Measurements from ENCODE around the gene MISP3. TPM values are rescaled to one million over a fixed set of nuclear protein-coding genes. Genes with fewer than 3 reads are reported as not detected.

The MISP3 gene
- 0.34 and 0.63 TPM in 2 replicates for total RNA-seq

GRCh38 chr19:14072535-14073260 lies at the start of gene MISP3:
MISP3 (plus strand) TSS chr19:14072786; CDS start chr19:14073310, 524 bp downstream.

GRCh38 chr19:14027856-14028450 lies 44.6 kb upstream of the MISP3 start, which contains the start of gene RLN3:
RLN3 (plus strand) TSS chr19:14028148; CDS start chr19:14028205, 57 bp downstream.

GRCh38 chr19:14031719-14032480 lies 40.7 kb upstream of the MISP3 start, which contains the start of gene IL27RA:
IL27RA (plus strand) TSS chr19:14031762; CDS start chr19:14031873, 111 bp downstream.

GRCh38 chr19:14061751-14062557 lies 10.6 kb upstream of the MISP3 start, which contains the start of gene PALM3:
PALM3 (minus strand) TSS chr19:14062076; CDS start chr19:14061980, 96 bp downstream.

GRCh38 chr19:14085309-14085995 lies 12.9 kb downstream of the MISP3 start, which contains the start of gene C19orf67:
C19orf67 (minus strand) TSS chr19:14085783; CDS start chr19:14085627, 156 bp downstream.

GRCh38 chr19:14090509-14091080 lies 18.0 kb downstream of the MISP3 start, which contains the start of gene SAMD1:
SAMD1 (minus strand) TSS chr19:14090751.

GRCh38 chr19:14117668-14118164 lies 45.1 kb downstream of the MISP3 start, which contains the start of gene PRKACA:
PRKACA (minus strand) TSS chr19:14117762; CDS start chr19:14117547, 215 bp downstream.

Other genes with a start within 250 kb of the MISP3 start
- gene NANOS3, start 195.7 kb upstream of the MISP3 start, total RNA-seq: 0.43 TPM in 1 of 2 replicates, not detected in the other
- 0.32 TPM in 1 of 2 replicates, not detected in the other for gene BRME1, start 166.7 kb upstream of the MISP3 start, total RNA-seq
- 4.7 and 6.6 TPM in 2 replicates for gene CC2D1A, start 166.6 kb upstream of the MISP3 start, total RNA-seq
- 1.0 and 1.3 TPM in 2 replicates for gene PODNL1, start 134.4 kb upstream of the MISP3 start, total RNA-seq
- 4.6 and 7.6 TPM in 2 replicates for gene DCAF15, start 120.3 kb upstream of the MISP3 start, total RNA-seq
- 1.6 and 2.6 TPM in 2 replicates for gene RFX1, start 66.5 kb upstream of the MISP3 start, total RNA-seq
- not detected in 2 replicates for gene RLN3, start 44.6 kb upstream of the MISP3 start, total RNA-seq
- 0.26 and 1.6 TPM in 2 replicates for gene IL27RA, start 41.0 kb upstream of the MISP3 start, total RNA-seq
- gene PALM3, start 10.7 kb upstream of the MISP3 start, total RNA-seq: 0.16 and 0.17 TPM in 2 replicates
- not detected in 2 replicates for gene C19orf67, start 13.0 kb downstream of the MISP3 start, total RNA-seq
- 12.4 and 13.9 TPM in 2 replicates for gene SAMD1, start 18.0 kb downstream of the MISP3 start, total RNA-seq
- 33.1 and 42.7 TPM in 2 replicates for gene PRKACA, start 45.0 kb downstream of the MISP3 start, total RNA-seq
- 0.43 and 0.95 TPM in 2 replicates for gene ASF1B, start 63.8 kb downstream of the MISP3 start, total RNA-seq
- gene ADGRL1, start 133.4 kb downstream of the MISP3 start, total RNA-seq: 2.0 and 3.8 TPM in 2 replicates

All from bronchial smooth muscle cell (primary cell).